GM21825 (cell line): ENCODE data around the gene CALML3.
"Not testable (repeated sequence)": the region's sequence is repeated elsewhere in the genome, so short reads cannot be mapped to it uniquely, and the experiment has no call there.

ENCODE experiments used
- ATAC-seq: cut with Tn5 transposase; IDR thresholded peaks from one replicate; pipeline ENCODE4 v1.9.1; 2021; ENCODE audit warnings: mild to moderate bottlenecking, moderate library complexity; ENCODE audit not compliant: unreplicated experiment

CALML3 gene

DNA sequence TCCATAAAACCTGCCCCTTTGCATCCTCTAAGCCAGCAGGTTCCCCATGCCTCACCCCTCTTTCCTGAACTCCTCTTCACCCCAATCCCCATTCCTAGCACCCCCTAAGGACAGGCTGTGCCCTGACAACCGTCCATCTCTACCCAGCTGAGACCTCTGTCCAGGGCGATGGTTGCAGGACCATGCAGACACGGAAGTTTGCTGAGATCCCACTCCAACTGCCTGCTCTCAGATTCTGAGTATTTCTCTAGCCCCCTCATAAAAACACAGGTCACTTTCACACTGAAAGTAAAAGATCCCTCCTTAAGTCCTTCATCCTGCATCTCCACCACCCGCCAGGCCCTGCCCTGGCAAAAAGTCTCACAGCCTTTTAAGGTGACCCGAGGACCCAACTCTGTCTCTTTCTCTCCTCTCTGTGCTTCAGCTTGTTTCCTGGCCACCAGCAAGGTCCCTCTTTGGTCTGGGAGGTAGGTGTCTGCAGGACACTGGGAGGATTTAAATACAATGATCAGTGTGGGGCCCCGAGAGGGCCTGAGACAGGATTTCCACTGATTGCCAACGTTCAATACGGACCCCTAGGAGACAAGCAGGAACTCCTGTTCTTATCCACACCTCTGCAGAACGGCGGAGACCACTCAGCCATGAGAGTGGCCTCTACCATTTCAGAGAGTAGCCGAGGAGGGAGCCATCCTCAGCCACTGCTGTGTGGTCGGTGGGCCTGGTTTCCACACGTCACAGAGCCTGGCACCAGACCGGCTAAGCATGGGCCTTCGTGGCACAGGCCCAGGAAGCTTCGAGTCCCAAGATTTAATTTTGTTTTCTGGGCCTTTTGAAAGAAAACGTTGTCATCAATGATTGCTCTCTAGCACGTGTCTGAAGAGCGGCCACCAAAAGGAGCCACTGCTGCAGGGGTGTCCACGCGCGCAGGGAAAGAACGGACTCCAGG, 27.9 kb downstream of the CALML3 start:
- ATAC-seq: no peak

DNA sequence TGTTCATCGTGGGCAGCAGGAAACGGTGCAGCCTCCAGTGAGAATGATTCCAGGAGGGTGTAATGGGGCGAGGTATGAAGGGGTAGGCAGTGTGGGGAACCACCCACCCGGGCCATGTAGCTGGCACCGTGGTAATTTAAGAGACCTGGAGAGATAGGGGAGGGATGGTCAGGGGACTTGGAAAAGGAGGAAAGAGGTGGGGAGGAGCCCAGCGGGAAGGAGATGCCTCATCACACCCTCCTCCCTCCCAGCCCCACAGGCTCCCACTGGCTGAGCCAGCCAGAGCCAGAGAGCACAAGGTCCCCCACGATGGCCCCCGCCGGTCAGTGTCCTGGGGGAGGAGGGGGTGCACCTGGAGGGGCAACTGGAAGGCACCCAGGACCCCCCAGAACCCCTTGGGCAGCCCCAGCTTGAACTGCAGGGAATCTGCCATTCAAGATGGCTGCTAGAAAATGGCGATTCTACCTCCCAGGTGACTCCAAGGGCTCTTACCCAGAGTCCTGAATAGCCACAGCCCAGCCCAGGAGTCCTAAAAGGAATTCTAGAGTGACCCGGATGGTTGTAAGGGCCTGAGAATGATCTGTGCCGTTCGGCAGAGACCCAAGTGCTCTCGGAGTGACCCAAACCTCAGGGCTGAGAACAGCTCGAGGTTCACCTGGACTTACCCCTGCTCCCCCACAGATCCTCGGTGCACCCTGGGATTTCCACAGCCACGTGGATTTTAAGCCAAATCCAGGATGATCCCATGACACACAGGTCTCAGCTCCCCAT, 28.8 kb downstream of the CALML3 start:
- ATAC-seq: no peak

DNA sequence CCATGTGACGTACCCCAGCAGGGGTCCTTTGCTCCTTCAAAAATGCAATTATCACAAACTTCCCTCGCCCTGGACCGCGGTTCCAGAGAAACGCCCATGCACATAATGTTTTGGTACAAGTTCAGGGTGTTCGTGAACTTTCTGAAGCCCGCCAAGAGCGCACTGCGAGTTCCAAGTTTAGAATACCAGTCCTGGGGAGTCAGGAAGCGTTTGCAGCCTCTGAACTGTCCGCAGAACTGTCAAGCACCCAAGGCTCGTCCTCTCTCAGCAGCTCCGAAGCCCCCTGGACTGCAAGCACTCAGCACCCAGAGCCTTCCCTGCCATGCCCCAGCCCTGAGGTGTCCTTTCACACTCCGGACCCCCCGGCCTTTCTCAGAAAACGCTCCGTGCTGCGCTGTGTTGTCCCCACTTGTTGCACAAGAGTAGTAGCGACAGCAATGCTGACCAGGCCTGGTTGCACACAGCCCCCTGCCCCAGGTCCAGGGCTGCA, 30.3 kb downstream of the CALML3 start:
- no peak for ATAC-seq

DNA sequence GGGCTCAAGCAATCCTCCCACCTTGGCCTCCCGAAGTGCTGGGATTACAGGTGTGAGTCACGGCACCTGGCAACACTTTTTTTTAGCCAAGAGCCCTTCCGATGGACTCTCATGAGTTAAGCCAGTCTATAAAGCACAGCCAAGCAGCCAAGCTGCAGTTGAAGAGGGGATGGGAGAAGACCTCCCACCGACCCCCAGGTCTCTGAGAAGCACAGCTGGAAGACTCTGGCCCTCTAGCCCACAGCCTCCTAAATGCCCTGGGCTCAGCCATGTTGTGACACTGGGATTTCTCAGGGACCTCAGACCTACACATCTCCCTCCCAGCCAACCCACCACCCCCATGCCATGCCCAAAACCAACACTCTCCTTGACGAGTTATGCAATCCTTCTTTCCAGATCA, 31.1 kb downstream of the CALML3 start:
- no peak for ATAC-seq

DNA sequence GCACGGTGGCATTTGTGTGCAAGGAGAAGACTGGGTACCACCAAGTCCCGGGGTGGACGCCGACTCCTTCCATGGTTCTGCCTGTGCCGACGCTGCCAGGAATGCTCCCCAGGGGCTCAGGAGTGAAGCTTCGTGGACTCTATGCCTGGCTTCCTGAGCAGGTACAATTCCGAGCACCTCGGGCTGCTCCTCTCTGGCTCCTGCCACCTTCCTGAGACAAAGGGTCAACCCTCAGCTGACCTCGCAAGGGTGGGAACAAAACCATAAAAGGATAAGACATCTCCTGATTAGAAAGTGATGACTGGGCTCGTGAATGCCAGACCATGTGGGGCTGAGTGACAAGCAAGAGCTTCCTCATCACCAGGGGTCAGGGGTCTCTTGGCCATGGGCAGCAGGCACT, 31.8 kb downstream of the CALML3 start:
- no peak for ATAC-seq

DNA sequence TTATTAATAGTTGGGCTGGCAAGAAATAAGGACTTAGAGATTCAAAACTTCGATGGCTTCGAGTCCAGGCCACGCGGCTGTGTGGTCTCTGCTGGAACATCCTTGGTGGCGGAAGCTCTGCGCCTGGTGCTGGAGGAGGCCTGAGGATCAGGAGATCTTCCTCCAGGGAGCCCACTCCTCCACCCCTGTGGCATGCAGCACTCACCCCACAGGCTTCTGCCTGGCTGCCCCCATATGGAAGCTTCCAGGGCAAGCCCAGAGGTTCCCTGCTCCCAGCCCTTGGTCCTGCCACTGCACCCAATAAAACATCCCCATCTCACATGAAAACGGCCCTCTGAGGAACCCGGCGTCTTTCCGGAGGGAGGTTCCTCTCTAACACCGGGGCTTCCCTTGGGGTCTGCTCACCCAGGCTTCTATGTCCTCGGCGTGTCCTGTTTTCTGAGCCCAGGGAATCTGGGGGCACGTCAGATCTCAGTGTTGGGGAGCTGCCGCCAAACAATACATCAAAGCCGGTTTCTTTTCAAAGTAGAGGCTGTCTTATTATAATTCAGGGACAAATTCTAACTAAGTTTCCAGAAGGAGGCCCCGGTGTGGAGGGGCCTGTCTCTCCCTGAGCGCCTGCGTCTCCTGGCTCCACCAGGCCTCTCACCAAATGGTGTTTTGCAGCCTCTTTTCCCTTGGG, 32.4 kb downstream of the CALML3 start:
- ATAC-seq: no peak

DNA sequence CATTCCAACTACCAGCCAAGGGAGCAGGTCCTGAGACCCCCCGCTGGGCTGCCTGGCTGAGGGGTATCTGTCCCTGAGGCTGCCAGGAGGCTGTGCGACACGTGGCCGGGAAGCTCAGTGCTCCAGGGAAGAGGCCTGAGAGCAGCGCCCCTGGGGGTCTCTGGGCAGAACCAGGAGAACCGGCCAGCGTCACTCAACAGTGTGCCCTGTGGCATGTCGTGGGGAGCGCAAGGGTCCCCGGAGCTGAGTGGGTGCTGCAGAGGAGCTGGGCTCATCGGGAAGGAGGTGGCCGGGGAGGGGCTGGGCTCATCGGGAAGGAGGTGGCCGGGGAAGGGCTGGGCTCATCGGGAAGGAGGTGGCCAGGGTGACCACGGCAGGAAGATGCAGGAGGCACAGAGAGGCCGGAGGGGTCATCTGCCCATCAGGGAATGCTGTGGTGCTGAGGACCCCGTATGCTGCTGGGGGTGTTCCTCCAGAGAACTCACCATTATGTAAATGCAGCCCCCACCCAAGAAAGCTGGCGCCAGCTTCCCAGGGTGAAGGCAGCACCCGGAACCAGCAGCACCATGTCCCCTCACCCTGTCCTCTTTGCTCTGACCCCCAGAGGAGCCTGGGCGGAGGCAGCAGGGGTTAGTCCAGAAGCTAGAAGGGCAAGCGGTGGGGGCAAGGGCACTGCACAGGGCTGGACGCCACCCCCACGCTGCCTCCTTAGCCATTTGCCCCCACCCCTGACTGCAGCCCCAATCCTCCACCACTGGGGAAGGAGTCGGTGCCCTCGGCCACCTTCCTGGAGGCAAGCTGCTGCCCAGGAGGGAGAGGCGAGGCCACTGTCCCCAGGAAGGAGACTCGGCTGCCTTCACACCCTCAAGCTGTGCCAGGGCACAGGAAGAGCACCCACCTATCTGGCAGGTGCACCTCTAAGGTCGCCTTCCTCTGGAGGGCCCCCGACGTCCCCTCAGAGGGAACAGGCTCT, 33.3 kb downstream of the CALML3 start:
- no peak for ATAC-seq

DNA sequence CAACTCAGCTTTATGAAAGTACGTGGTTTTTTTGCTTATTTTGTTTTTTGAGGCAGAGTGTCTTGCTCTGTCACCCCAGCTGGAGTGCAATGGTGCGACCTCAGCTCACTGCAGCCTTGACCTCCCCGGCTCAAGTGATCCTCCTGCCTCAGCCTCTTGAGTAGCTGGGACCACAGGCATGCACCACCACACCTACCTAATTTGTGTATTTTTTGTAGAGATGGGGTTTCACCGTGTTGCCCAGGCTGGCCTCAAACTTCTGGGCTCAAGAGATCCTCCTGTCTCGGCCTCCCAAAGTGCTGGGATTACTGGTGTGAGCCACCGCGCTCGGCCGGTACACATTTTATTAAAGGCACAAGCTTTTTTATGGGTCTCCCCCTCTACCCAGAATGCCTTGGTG, 34.3 kb downstream of the CALML3 start:
- not testable (repeated sequence) for ATAC-seq

DNA sequence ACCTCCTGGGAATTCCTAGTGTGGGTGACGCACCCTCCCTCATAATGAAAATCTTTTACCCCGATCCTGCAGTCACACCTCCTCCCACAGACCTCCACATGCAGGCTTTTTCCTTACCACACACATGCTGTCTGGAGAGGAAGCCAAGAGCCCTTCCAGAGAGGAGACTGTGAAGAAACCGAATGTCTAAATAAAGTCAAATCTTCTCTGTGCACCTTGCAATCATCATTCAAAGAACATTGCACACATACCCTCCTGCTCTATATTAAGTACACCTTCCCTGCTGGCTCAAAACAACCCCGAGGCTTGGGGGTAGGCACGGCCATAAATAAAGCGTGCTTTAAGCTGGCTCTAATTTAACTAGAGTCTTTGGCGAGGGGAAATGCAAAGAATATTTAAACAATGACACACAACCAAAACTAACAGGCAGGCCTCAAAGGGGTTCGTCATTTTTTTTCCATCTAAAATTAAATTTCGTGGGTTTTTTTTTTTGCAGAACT, 34.9 kb downstream of the CALML3 start:
- no peak for ATAC-seq

DNA sequence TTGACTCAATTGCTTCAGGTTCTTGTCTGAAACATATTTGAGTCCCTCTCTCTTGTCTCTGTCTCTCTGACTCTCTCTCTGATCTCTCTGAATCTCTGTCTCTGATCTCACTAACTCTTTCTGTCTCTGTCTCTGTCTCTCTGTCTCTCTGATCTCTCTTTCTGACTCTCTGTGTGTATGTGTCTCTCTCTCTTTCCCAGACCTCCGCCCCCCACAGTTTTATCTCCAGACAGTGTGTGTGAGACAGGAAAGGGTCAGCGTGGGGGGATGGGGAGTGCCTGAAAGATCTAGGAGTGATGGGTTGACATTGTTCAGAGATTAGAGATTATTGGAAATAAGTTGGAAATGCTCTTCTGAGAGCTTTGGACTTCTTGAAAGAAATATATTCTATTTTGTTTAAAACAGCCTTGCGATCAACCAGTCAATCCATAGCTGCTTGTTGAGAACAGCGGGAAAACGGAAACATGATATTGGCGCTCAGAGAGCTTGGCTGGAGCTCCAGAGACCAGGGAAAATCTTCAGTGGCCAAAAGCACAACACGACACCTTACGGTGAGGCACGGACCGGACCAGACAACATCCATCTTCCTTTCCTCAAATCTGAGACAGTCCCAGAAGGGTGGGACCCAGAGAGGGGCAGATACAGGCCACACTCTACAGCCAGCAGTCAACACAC, 35.5 kb downstream of the CALML3 start:
- no peak for ATAC-seq

DNA sequence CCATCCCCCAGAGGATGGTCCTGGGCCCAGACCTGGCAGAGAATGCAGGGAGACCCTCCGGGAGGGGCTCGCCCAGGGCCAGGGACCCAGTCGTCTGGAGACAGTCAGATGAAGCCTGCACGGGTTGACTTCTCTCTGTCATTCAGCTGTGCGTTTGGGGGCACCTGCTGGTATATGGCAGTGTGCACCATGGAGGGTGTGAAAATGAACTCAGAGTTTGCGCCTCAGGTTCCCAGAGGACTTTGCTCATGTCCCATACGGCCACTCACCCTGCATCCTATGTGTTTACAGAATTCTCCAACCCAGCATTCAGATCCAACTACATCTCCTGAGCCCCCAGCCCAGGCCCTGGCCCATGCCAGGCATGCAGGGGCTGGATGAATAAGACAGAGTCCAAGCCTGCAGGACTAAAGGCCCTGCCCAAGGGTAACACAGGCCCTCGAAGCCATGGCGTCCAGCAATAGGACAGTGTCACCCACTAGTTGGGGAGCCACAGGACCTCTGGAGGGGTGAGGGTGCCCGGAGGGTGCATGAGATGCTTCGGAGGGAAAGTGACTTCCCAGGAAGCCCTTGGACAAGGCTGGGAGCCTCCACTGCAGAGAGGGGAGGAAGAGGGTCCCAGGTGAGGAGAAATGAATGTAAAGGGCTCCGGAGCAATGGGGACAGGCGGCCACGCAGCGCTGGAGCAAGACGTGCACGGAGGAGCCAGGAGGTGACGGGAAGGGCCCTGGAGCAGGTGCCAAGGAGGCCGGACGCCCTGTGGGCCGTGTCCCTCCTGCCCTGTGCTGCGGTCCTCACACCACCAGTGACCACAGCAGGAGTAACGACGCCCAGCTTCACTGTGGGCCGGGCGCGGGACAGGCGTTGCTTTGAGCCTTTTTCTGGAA, 36.3 kb downstream of the CALML3 start:
- no peak for ATAC-seq

DNA sequence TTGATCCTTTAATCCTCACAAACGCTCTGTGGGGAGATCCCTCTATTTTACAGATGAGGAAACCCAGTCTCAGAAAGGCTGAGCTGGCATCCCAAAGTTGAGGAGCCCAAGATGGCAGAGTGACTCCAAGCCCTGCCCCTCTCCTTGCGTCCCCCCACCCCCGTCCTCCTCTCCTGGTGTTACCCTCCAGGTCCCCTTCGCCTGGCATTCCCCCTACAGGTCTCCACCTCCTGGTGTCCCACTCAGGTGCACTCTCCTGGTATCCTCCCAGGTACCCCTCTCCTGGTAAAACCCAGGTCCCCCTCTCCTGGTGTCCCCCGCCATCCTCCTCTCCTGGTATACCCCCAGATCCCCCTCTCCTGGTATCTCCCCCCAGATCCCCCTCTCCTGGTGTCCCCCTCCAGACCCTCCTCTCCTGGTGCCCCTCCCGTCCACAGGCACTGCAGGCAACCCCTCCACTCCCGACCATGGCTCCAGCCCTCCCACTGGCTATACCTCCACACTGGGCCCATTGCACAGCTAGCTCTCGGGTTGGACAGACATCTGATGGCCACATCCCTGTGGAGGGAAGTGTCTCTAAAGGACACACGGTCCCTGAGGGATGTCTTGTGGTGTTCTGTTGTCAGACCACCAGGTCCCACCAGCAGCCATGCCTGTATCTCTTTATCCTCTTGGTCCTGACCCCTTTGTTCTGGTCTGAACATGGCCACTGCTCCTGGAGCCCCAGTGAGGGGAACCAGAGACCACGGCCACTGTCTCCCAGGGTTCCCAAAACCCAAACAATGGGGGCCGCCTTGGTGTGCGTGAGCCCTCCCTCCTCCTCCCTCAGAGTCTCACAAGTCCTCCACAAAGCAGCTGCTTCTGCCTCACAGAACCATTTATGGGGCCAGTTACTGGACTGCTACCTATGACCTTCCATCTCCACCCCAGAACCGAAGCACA, 37.2 kb downstream of the CALML3 start:
- no peak for ATAC-seq

DNA sequence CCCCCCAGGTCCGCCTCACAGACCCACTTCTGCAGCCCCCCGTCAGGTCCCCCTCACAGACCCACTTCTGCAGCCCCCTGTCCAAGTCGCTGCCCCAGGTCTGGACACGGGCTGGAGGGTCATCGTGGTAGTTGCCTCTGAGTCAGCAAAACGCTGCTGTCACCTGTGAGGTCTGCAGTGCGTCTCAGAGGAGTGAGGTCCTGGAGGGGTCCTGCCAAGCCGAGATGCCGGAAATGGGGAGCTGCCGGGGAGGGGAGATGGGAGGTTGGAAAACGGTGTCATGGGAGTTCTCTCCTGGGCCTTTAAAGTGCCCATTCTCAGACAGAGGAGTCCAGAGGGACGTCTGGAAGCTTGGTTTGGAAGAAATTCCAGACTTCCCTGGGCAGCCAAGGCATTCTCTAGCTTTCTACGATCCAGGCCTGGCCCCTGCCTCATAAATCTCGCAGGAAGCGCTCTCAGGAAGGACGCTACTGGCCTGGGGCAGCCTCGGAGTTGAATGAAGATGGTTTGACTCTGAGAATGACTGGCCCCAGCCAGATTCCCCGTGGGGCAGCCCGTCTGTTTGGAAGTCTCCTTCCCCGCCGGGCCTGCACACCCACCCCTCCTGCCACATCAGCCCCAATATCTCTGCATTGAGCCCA, 38.7 kb downstream of the CALML3 start:
- no peak for ATAC-seq

DNA sequence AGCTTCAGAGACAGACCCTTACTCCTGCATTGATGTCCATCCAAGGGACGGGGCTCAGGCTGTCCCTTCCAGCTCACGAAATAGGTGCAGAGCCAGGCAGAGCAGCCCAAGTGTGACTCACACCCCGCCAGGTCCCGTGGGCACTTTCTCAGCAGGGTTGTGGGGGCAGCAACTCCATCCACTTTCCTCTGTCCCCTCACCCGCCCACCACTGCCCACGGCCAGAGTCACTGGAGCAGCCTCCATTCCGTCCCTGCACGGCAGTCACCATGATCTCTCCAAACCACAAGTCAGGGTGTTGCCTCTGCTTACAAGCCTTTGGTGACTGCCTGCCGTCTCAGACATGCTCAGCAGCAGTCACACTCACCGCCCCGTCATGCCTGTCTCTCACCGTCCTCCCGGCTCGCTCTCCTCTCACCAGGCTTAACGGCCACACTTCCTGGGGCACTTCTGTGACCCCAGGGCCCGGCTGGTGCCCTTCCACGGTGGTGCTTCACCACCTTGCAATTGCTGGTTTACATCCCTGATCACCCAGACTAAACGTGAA, 39.3 kb downstream of the CALML3 start:
- no peak for ATAC-seq

DNA sequence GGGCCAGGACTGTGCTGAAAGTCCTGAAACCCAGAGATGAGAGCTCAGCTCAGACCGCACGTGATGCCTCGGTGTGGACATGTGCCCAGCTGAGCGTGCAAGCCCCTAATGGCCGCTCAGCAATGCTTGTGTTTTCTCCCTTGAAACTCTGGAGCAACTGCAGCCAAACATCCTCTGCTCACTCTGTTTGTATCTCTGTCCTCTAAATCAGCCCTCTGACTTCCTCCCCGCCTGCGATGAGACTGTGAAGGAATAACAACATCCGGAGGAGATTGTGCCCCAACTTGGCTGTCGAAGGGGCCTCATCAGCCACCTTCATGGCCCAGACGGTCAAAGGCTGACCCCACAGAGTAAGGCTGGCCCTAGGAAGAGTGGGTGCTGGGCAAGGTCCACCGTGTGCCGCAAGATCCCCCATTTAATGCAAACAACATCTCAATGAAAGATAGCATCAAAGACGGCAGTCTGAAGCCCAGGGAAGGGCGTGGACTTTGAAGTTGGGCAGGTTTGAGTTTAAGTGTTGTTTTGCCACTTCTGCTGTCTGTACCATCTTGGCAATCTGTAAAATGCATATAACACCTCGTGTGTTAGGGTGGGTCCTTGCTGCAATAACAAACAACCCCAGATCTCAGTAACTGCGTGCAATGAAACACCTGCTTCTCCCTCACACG, 39.9 kb downstream of the CALML3 start:
- no peak for ATAC-seq

DNA sequence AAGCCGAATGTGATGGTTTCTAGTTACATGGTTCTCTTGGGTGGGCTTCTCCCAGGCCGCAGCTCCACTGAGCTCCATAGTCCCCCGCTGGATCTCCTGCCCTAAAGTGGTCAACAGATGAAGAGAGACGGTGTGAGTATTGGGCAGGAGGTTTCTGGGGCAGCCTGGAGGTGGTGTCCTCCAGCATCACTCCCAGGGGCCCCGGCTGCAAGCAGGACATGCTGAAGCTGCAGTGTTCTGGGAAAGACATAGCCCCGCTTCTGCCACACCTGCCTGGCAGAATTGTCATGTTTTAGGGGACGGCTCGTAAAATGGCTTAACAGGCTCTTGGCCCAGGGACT, 40.4 kb downstream of the CALML3 start:
- no peak for ATAC-seq
